ENCODE data around the gene SNAP29.
"Not testable (repeated sequence)": the region's sequence is repeated elsewhere in the genome, so short reads cannot be mapped to it uniquely, and the experiment has no call there.

Gene SNAP29

DNA sequence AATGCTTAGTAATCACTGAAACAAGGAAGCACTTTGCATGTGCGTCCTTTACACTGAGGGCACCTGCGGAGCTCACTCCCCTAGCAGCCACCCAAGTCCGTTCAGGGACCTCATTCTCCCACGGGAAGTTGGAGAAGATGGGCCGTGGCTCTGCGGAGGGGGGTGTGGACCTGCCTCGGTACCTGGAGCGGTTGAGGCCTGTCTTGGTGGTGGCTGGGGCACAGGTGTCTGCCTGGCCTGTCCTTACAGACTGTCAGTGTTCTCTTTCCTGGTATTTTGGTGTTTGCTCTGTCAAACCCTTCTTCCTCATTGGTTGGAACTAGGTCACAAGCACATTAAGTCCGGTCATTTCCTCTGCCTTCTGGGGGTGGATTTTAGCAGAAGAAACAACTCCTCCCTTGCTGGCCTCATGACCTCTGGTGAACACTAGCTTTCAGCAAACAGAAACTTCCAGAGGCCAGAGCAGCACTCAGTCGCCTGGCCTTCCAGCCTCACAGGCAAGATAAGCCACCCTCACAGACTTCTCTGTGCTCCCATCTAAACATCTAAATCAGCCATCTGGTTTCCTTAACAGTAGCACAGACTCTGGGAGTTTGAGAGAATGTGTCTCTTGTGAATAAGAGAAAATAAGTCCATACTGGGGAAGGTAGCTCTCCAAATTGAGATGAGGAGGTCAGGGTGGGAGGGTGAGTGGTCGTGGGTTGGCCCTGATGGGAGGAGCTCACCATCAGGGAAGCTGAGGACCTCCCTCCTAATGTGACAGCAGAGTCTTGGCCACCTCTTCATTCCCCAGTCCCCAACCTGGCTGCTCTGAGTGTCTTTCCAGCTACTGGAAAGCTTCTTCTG, 8.6 kb downstream of the SNAP29 start:
- peak; percentile 15 for DNase-seq

DNA sequence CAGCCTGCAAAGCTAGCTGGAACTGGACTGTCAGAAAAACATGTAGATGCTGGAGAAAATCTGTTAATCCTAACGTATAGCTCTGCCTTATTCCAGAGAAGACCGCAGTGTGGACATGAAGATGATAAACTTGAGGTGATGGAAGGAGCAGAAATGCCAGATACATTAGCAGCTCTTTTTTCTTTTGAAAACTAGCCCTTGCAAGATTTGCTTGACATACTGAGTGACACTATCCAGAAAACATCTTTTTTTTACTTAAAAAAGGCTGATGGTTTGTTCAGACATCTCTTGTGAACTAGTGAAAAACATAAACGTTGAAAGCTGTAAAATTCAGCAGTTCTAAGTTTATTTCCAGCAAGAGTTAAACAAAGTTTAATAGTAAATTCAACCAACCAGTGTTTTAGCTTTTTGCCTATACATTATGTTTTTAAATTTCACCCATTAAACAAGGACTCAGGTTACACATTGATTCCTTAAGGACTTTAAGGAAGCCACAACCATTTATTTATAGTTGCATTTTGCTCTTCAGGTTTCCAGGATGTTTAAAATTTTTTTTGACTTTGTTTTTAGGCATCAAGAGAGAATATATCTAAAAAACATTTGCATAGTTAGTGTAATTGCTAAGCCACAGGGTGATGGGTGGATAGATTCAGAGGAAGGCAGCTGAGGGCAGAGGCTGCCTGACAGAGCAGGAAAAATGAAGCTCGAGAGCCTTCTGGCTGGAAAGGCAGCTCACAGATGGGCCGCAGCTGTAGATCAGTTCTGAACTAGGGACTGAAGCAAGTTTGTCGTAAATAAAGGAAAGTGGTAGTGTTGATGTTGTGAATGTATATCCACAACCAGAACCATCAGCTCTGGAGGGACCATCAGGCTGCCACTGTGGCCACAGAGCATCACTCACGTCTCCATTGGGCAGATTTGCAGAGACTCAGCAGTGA, 9.5 kb downstream of the SNAP29 start:
- no peak for DNase-seq

DNA sequence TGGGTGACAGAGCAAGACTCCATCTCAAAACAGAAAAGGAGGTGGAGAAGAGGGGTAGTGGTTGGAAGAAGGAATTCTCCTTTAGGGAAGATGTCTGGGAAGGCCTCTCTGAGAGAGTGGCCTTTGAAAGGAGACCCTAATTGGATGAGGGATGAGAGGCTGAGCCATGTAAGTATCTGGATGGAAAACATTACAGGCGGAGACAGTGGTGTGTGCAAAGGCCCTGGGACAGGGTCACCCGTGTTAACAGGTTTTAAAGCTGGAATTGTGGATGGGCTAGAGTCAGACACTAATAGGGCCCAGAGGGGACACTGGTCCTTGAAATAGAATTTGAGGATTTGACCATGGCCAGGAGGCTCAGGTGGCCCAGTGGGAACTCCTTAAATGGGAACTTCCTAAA, 10.4 kb downstream of the SNAP29 start:
- DNase-seq: no peak

GRCh38 chr22:20873214-20873613, 14.4 kb downstream of the SNAP29 start:
- no peak for DNase-seq

DNA sequence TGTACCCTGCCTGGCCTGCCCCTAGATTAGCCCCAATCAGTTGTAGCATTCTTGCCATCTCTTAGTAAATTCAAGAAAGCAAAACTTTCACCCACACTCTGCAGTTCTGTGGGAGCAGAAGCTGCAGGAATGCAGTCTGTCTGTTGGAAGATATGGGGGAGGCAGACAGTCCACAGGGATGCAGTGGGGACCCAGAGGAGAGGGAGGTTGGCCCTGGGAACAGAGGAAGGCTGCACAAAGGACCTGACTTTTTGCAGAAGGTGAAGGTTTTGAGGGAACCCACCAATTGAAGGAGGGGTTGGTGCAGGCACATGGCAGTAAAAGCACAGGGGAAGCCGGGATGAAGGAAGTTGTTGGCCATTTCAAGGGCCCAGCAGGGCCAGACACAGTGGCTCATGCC, 16.5 kb downstream of the SNAP29 start:
- DNase-seq: no peak

- no peak for DNase-seq
Observed at GRCh38 chr22:20877715-20878114, 18.9 kb downstream of the SNAP29 start.

DNA sequence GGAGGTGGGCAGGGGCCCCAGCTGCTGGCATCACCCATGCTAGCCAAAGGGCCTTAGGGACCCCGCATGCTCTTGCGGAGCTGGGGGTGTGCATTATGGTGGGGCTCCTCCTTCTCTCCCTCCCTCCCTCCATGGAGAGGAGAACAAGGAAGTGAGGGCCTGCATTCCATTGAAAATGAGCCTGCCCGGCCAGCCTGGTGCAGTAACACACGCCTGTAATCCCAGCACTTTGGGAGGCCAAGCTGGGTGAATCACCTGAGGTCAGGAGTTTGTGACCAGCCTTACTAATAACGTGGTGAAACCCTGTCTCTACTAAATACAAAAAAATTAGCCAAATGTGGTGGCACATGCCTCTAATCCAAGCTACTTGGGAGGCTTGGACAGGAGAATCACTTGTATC, 22.4 kb downstream of the SNAP29 start:
- DNase-seq: no peak

GRCh38 chr22:20881869-20882815, 23.3 kb downstream of the SNAP29 start:
- no peak for DNase-seq

DNA sequence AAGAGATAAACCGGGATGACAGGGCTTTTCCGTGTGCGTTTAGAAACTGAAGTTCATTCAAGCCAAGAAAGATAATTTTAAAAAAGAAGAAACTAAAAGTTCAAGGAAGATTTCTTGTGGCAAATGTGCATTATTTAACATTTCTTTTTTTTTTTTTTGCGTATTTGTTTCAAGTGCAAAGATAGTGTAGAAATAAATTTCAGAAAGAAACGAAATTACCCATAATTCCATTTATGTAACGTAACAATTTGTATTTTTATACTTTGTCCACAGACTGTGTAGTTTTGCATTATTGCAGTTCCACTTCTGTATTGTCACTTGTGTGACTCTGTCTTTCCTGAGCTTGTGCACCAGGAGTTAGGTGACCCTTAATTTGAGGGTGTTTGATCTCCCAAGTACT, 24.0 kb downstream of the SNAP29 start:
- DNase-seq: no peak

DNA sequence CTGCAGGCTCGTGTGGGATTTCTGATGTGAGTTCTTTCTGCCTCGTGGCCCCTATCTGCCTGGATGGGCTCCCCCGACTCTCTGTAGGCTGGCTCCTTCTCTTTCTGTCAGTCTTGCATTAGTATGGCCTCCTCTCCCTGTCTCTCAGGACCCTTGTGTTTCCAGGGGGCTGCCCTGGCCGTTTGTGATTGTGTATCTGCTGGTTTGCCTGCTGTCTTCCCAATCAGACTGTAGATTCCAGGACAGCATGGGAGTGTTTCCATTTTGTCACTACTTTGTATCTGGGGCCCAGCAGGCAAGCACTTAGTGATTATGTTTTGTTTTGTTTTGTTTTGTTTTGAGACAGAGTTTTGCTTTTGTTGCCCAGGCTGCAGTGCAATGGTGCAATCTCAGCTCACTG, 25.6 kb downstream of the SNAP29 start:
- no peak for DNase-seq

DNA sequence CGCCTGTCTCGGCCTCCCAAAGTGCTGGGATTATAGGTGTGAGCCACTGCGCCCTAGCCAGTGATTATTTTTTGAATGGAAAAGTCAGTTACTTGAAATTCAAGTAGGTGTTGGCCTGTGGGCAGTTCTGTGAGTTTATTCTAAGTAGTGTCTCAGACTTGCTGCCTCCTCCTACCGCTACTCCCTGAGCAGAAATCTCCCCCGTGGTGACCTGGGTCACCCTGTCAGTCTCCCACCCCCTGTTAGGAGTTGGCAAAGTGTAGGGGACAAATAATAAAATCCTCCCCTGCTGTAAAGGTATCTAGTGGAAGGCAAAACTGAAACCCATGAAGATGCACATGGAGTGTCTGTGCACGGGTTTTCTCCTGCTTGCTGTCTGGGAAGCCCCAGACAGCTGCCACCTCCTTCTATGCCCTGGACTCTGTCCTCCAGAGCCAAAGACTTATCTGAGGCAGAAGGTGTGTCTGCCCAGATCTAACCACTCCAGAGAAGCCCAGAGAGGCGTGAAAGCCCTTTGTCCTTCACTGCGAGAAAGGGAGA, 26.3 kb downstream of the SNAP29 start:
- no peak for DNase-seq

DNA sequence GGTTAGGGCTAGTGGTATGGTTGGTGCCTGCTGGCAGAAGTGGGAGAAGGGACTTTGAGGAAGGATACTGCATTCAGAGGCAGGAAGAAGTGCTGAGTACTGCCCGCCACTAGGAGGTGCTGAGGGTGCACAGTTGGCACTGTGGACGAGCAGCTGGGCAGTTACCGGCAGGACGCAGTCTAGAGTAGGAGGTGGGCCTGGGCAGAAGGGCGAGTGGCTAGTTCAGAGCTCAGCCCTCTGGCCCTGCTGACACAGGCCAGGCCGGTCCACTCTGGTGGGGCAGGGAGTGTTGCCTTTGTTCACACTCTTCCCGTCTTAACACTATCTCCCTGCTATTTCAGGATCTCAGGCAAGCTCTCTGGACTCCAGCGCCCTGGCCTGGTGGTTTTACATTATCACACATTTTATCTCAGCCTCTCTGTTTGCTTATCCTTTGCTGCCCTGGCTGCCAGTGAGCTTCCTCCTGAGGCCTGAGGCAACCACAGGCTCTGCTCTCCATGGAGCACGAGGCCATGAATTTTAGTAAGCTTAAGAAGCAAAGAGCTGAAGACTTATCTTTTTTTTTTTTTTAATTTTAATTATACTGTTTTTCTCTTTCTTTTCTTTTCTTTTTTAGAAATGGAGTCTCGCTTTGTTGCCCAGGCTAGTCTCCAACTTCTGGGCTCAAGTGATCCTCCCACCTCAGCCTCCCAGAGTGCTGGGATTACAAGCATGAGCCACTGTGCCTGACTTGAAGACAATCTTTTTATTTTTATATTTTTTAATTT, 26.9 kb downstream of the SNAP29 start:
- DNase-seq: peak; percentile 80

GRCh38 chr22:20887375-20887774, 28.6 kb downstream of the SNAP29 start:
- DNase-seq: no peak

DNA sequence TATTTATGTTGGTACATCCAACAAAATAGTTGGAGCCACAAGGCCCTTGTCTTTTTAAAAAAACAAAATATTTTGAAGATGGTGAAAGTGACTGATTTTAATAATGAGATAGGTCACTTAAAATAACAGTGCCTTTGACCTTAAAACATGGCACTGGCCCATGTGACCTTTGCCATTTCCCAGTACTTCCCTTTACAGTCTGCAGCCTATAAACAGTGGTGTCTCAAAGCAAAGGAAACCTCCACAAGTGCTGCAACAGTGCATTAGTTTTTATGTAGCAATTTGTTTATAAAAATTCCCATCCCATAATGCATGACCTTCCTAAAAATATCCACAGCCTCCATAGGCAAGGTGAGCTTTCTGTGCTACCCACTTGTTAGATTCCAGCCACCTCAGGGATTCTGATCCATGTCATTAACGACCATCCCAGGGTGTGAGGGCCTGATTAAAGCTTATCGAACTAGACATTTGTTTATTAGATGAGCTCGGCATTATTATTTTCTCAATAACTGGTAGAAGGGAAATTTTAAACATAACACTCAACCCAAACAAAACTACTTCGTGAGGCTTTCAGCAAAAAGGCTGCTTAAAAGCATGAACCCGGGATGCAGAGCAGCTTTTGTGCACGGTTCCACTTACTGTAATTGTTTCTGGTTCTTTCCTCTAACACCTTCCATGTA, 30.4 kb downstream of the SNAP29 start:
- no peak for DNase-seq

- no peak for DNase-seq
Observed at GRCh38 chr22:20889904-20890540, 31.2 kb downstream of the SNAP29 start.

- DNase-seq: no peak
Observed at GRCh38 chr22:20890975-20891374, 32.2 kb downstream of the SNAP29 start.

DNA sequence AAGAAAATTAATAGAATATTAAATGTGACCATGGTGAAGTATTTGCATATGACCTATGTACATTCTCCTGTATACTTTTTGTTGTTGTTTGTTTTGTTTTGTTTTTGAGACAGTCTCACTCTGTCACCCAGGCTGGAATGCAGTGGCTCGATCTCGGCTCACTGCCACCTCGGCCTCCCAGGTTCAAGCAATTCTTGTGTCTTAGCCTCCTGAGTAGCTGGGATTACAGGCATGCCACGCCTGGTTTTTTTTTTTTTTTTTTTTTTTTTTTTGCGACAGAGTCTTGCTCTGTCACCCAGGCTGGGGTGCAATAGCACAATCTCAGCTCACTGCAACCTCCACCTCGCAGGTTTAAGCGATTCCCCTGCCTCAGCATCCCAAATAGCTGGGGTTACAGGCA, 38.9 kb downstream of the SNAP29 start:
- not testable (repeated sequence) for DNase-seq

GRCh38 chr22:20899827-20900423, 41.1 kb downstream of the SNAP29 start:
- peak; percentile 6 for DNase-seq

- DNase-seq: not testable (repeated sequence)
Observed at GRCh38 chr22:20901093-20902033, 42.6 kb downstream of the SNAP29 start.
